Suprapubic skin (tissue), 4 donors: ENCODE results near the gene FAM78A.

Experiments
- CTCF ChIP-seq, 2 donors: fragments of 200-600 bp in 1 of 2; fragments of 450-650 bp in 1 of 2; sonication (generic) in 1 of 2; IDR thresholded peaks; one replicate each; pipeline ENCODE4 v1.5.1; 2016 to 2019; ENCODE audit warnings: antibody characterized with exemption in 2 of 2, mild to moderate bottlenecking in 1 of 2, moderate library complexity in 1 of 2
- EP300 ChIP-seq: sonication (generic); formaldehyde crosslinking; IDR thresholded peaks from one replicate; pipeline ENCODE4 v1.6.1; 2017; ENCODE audit warnings: antibody characterized with exemption
- POLR2A ChIP-seq, 2 donors: fragments of 450-650 bp; IDR thresholded peaks; one replicate each; pipeline ENCODE4 v1.6.1; 2017; ENCODE audit warnings: antibody characterized with exemption in 2 of 2, mild to moderate bottlenecking in 2 of 2, moderate library complexity in 2 of 2
- POLR2AphosphoS5 ChIP-seq, 3 donors: sonication (generic); formaldehyde crosslinking; IDR thresholded peaks; one replicate each; pipeline ENCODE4 v1.6.1; 2017; ENCODE audit warnings: antibody characterized with exemption in 3 of 3

- TF ChIP-seq CTCF (IDR thresholded peaks at IDR 0.05): no peak
- TF ChIP-seq POLR2A (IDR thresholded peaks at IDR 0.05): no peak
- TF ChIP-seq POLR2AphosphoS5 (IDR thresholded peaks at IDR 0.05): no peak
- TF ChIP-seq EP300: no peak
These were observed 37.8 kb downstream of the FAM78A start for GRCh38 chr9:131238402-131239021.
